MM.1S (cell line): ENCODE data around the gene DAND5.
A peak's percentile ranks its signal among the peaks of the same experiment; 100 is the strongest.

Source experiments
- DNase-seq: peaks from one replicate; pipeline ENCODE4 v3.0.0-alpha.2; 2015
- H2AFZ ChIP-seq: fragments of 300-600 bp; sonication (generic); 2 replicates; pipeline ENCODE4 v1.6.0; 2016; ENCODE audit warnings: antibody characterized with exemption, low read length
- H3F3A ChIP-seq: fragments of 300-600 bp; sonication (generic); 2 replicates; pipeline ENCODE4 v1.6.1; 2016; ENCODE audit warnings: mild to moderate bottlenecking, antibody characterized with exemption, low read length, moderate library complexity, mixed read lengths; ENCODE audit not compliant: insufficient read depth
- H3K27ac ChIP-seq: fragments of 300-600 bp; sonication (generic); 2 replicates; pipeline ENCODE4 v1.5.1; 2016; ENCODE audit warnings: mild to moderate bottlenecking, low read length
- H3K27me3 ChIP-seq: fragments of 300-600 bp; sonication (generic); replicated peaks from 2 replicates; pipeline ENCODE4 v1.6.0; 2016; ENCODE audit warnings: low read length; ENCODE audit not compliant: insufficient read depth
- H3K36me3 ChIP-seq: fragments of 300-600 bp; sonication (generic); replicated peaks from 2 replicates; pipeline ENCODE4 v1.6.1; 2016; ENCODE audit warnings: mild to moderate bottlenecking, low read length, mixed read lengths; ENCODE audit not compliant: insufficient read depth
- H3K4me1 ChIP-seq: fragments of 300-600 bp; sonication (generic); 2 replicates; pipeline ENCODE4 v1.6.1; 2016; ENCODE audit warnings: low read length, mixed read lengths
- H3K4me2 ChIP-seq: fragments of 300-600 bp; sonication (generic); 2 replicates; pipeline ENCODE4 v1.6.0; 2016; ENCODE audit warnings: low read depth, low read length
- H3K4me3 ChIP-seq: fragments of 300-600 bp; sonication (generic); 2 replicates; pipeline ENCODE4 v1.5.1; 2016; ENCODE audit warnings: low read length, mixed read lengths
- H3K79me2 ChIP-seq: fragments of 300-600 bp; sonication (generic); 2 replicates; pipeline ENCODE4 v1.6.1; 2016; ENCODE audit warnings: mixed run types, low read length, mixed read lengths
- H3K9ac ChIP-seq: fragments of 300-600 bp; sonication (generic); 2 replicates; pipeline ENCODE4 v1.6.1; 2016; ENCODE audit warnings: low read length, mixed read lengths
- H3K9me2 ChIP-seq: fragments of 300-600 bp; sonication (generic); replicated peaks from 2 replicates; pipeline ENCODE4 v1.6.1; 2016; ENCODE audit warnings: mild to moderate bottlenecking, low read length, mixed read lengths; ENCODE audit not compliant: insufficient read depth
- H3K9me3 ChIP-seq: fragments of 300-600 bp; sonication (generic); replicated peaks from 2 replicates; pipeline ENCODE4 v1.6.1; 2016; ENCODE audit warnings: mild to moderate bottlenecking, low read length, mixed read lengths; ENCODE audit not compliant: insufficient read depth
- H4K20me1 ChIP-seq: fragments of 300-600 bp; sonication (generic); 2 replicates; pipeline ENCODE4 v1.6.1; 2016; ENCODE audit warnings: mild to moderate bottlenecking, low read length, moderate library complexity, mixed read lengths; ENCODE audit not compliant: insufficient read depth
- CTCF ChIP-seq: fragments of 300-600 bp; sonication (generic); IDR thresholded peaks from 2 replicates; pipeline ENCODE4 v1.5.1; 2016; ENCODE audit warnings: antibody characterized with exemption, low read length, mixed read lengths
- EZH2 ChIP-seq: fragments of 300-600 bp; sonication (generic); optimal IDR thresholded peaks from 2 replicates; pipeline ENCODE3; 2017; ENCODE audit warnings: low read depth, mild to moderate bottlenecking, antibody characterized with exemption, low read length, mixed read lengths
- EZH2phosphoT487 ChIP-seq: fragments of 300-600 bp; sonication (generic); IDR thresholded peaks from 2 replicates; pipeline ENCODE4 v1.6.1; 2018; ENCODE audit warnings: antibody characterized with exemption, low read length

The DAND5 gene

GRCh38 chr19:13012390-13012689 is 43.0 kb downstream of the DAND5 start:
- Histone ChIP-seq H2AFZ (no peak overlapping the region), H3K4me1 (no peaks in the 10 kb centered on the region), H3K79me2 (no peaks in the 10 kb centered on the region), H3K4me2 (peak overlapping the region; percentile 68), H3K9ac (no peak overlapping the region), H3K9me2 (no peaks in the 10 kb centered on the region), H3K27me3 (peaks cover 98% of the 10 kb centered on the region), H3K9me3 (no peaks in the 10 kb centered on the region), H3F3A (no peaks in the 10 kb centered on the region), H4K20me1 (no peaks in the 10 kb centered on the region), H3K36me3 (no peaks in the 10 kb centered on the region), H3K4me3 (no peak overlapping the region), H3K27ac (no peak overlapping the region)
- TF ChIP-seq EZH2phosphoT487 = no peak
- TF ChIP-seq CTCF = no peak
- TF ChIP-seq EZH2 = no peak
- DNase-seq = no peak

- Histone ChIP-seq H3K9me3 (no peaks in the 10 kb centered on the region), H3K9me2 (no peaks in the 10 kb centered on the region), H3K27ac (no peak overlapping the region), H3K36me3 (no peaks in the 10 kb centered on the region), H4K20me1 (no peaks in the 10 kb centered on the region), H3K27me3 (peaks cover 100% of the 10 kb centered on the region), H3K4me3 (peak overlapping the region; percentile 40; the same call in 1 of the 2 replicates), H3F3A (no peaks in the 10 kb centered on the region), H2AFZ (peak overlapping the region; percentile 19; the same call in 1 of the 2 replicates), H3K4me1 (no peaks in the 10 kb centered on the region), H3K4me2 (peak overlapping the region; percentile 68), H3K79me2 (no peaks in the 10 kb centered on the region), H3K9ac (no peak overlapping the region)
- peak; percentile 24 for TF ChIP-seq EZH2
- TF ChIP-seq CTCF = no peak
- TF ChIP-seq EZH2phosphoT487 = peak; percentile 82
- no peak for DNase-seq
These were observed 43.6 kb downstream of the DAND5 start for GRCh38 chr19:13012690-13013608.

- Histone ChIP-seq H3F3A (no peaks in the 10 kb centered on the region), H2AFZ (no peak overlapping the region), H4K20me1 (no peaks in the 10 kb centered on the region), H3K27ac (no peak overlapping the region), H3K27me3 (peaks cover 93% of the 10 kb centered on the region), H3K4me3 (no peak overlapping the region), H3K4me1 (no peaks in the 10 kb centered on the region), H3K36me3 (no peaks in the 10 kb centered on the region), H3K9me3 (no peaks in the 10 kb centered on the region), H3K9me2 (no peaks in the 10 kb centered on the region), H3K79me2 (no peaks in the 10 kb centered on the region), H3K4me2 (no peak overlapping the region), H3K9ac (no peak overlapping the region)
- TF ChIP-seq EZH2phosphoT487 = no peak
- TF ChIP-seq CTCF = no peak
- DNase-seq = no peak
These were observed 44.3 kb downstream of the DAND5 start for GRCh38 chr19:13013649-13014048.
